ENCODE results near the gene NOXRED1. TPM values are rescaled to one million over a fixed set of nuclear protein-coding genes. Genes with fewer than 3 reads are reported as not detected.

NOXRED1 gene
- total RNA-seq, 1 donor from 2014 or later = 0.14 TPM

GRCh38 chr14:77459072-77459723 lies 35.9 kb upstream of the NOXRED1 start:
- peaks cover 46% of the 10 kb centered on the region for H3K4me1 ChIP-seq
- peaks cover 48% of the 10 kb centered on the region for H3K36me3 ChIP-seq
- no peaks in the 10 kb centered on the region for H3K9me3 ChIP-seq (replicated peaks)
- peak overlapping the region; percentile 100 for H3K4me3 ChIP-seq
- TF ChIP-seq, protein P1, sequence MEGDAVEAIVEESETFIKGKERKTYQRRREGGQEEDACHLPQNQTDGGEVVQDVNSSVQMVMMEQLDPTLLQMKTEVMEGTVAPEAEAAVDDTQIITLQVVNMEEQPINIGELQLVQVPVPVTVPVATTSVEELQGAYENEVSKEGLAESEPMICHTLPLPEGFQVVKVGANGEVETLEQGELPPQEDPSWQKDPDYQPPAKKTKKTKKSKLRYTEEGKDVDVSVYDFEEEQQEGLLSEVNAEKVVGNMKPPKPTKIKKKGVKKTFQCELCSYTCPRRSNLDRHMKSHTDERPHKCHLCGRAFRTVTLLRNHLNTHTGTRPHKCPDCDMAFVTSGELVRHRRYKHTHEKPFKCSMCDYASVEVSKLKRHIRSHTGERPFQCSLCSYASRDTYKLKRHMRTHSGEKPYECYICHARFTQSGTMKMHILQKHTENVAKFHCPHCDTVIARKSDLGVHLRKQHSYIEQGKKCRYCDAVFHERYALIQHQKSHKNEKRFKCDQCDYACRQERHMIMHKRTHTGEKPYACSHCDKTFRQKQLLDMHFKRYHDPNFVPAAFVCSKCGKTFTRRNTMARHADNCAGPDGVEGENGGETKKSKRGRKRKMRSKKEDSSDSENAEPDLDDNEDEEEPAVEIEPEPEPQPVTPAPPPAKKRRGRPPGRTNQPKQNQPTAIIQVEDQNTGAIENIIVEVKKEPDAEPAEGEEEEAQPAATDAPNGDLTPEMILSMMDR (IDR thresholded peaks at IDR 0.05; ENCODE audit: borderline replicate concordance) = peak; percentile 52
- H3K27me3 ChIP-seq (ENCODE audit: low read depth) = no peaks in the 10 kb centered on the region
- peak overlapping the region; percentile 97 for H3K27ac ChIP-seq (replicated peaks)
- intact Hi-C loops (cut with micrococcal nuclease) = no loop called here
- DNase-seq = no peak

GRCh38 chr14:77458249-77458950 lies 35.1 kb upstream of the NOXRED1 start:
- TF ChIP-seq, protein P1 (IDR thresholded peaks at IDR 0.05; ENCODE audit: borderline replicate concordance) = no peak
- peak overlapping the region; percentile 97 for H3K27ac ChIP-seq (replicated peaks)
- H3K27me3 ChIP-seq (ENCODE audit: low read depth) = no peaks in the 10 kb centered on the region
- intact Hi-C loops (cut with micrococcal nuclease) = no loop called here
- DNase-seq = no peak
- peaks cover 45% of the 10 kb centered on the region for H3K36me3 ChIP-seq
- H3K4me1 ChIP-seq = peaks cover 46% of the 10 kb centered on the region
- H3K9me3 ChIP-seq (replicated peaks) = no peaks in the 10 kb centered on the region
- H3K4me3 ChIP-seq = peak overlapping the region; percentile 100

GRCh38 chr14:77457522-77458248 lies 34.4 kb upstream of the NOXRED1 start, which contains the start of the genes AHSA1 and VIPAS39:
TSS of gene AHSA1 (plus strand) at chr14:77458093. CDS start at chr14:77458190, 97 bp downstream.
TSS of gene VIPAS39 (minus strand) at chr14:77457601. CDS start at chr14:77454102, 3,499 bp downstream.
- TF ChIP-seq, protein P1 (IDR thresholded peaks at IDR 0.05; ENCODE audit: borderline replicate concordance) = no peak
- DNase-seq = peak; percentile 94
- Histone ChIP-seq H3K36me3 (peaks cover 44% of the 10 kb centered on the region), H3K27ac (replicated peaks) (peak within 1 kb of the TSS; percentile 97), H3K4me3 (peak within 1 kb of the TSS; percentile 100), H3K9me3 (replicated peaks) (no peaks in the 10 kb centered on the region), H3K27me3 (ENCODE audit: low read depth) (no peaks in the 10 kb centered on the region), H3K4me1 (peaks cover 46% of the 10 kb centered on the region)
- intact Hi-C loops (cut with micrococcal nuclease) = no loop called here

- Histone ChIP-seq H3K27me3 (ENCODE audit: low read depth) (no peaks in the 10 kb centered on the region), H3K36me3 (peaks cover 44% of the 10 kb centered on the region), H3K27ac (replicated peaks) (peak overlapping the region; percentile 97), H3K4me1 (peaks cover 46% of the 10 kb centered on the region), H3K9me3 (replicated peaks) (no peaks in the 10 kb centered on the region), H3K4me3 (peak overlapping the region; percentile 100)
- intact Hi-C loops (cut with micrococcal nuclease) = no loop called here
- TF ChIP-seq, protein P1 (IDR thresholded peaks at IDR 0.05; ENCODE audit: borderline replicate concordance) = no peak
- no peak for DNase-seq
These were observed 33.8 kb upstream of the NOXRED1 start for GRCh38 chr14:77457115-77457521.

- no peaks in the 10 kb centered on the region for H3K27me3 ChIP-seq (ENCODE audit: low read depth)
- TF ChIP-seq, protein P1 (IDR thresholded peaks at IDR 0.05; ENCODE audit: borderline replicate concordance) = no peak
- H3K36me3 ChIP-seq = peaks cover 43% of the 10 kb centered on the region
- H3K9me3 ChIP-seq (replicated peaks) = no peaks in the 10 kb centered on the region
- no peak overlapping the region for H3K27ac ChIP-seq (replicated peaks)
- peak overlapping the region; percentile 100 for H3K4me3 ChIP-seq
- intact Hi-C loops (cut with micrococcal nuclease) = no loop called here
- no peak for DNase-seq
- peaks cover 46% of the 10 kb centered on the region for H3K4me1 ChIP-seq
These were observed 32.8 kb upstream of the NOXRED1 start for GRCh38 chr14:77455966-77456640.

All from left ventricle myocardium inferior (tissue), 1 donor.